Measurements from ENCODE around the gene ACE. TPM values are rescaled to one million over a fixed set of nuclear protein-coding genes. Genes with fewer than 3 reads are reported as not detected.

Gene ACE
- total and polyA plus RNA-seq, 8 donors, result 3.1 to 18.3 (median 6.4) TPM

DNA sequence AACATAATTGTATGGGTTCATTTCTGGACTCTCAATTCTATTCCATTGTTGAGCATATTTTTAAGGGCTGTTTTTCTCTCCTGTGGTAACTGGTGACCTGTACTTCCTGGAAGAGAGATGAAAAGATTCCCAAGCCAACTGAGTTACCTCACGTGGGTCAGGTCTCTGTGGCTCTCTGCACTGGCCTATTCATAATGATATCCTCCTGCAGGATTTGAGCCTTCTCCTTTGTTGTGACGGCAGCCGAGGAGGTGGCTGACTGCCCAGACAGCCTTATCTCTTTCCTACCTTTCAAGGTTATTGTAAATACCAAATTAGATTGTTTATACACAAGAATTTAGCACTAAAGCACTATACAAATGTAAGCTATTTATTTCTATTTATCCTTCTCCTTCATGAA, 2.7 kb upstream of the ACE start:
- DNase-seq (peak in 5 of 6 donors; percentile 70 to 84 (median 76)), ATAC-seq (peak; percentile 71 to 80 (median 78)), FAIRE-seq (no peak)
- H3K4me1 ChIP-seq, result peaks cover 10 to 24% (median 20%) of the 10 kb centered on the region in 3 donors
- H3K27me3 ChIP-seq, result no peaks in the 10 kb centered on the region
- 4 to 6% methylated on average over 3 of the region's 3 CpGs for WGBS, 2 donors
- no peaks in the 10 kb centered on the region for H3K36me3 ChIP-seq
- intact Hi-C loops (cut with DNase I), result no loop called here
- no peaks in the 10 kb centered on the region for H3K9me3 ChIP-seq
- no peak overlapping the region for H3K4me3 ChIP-seq
- TF ChIP-seq, protein P1, sequence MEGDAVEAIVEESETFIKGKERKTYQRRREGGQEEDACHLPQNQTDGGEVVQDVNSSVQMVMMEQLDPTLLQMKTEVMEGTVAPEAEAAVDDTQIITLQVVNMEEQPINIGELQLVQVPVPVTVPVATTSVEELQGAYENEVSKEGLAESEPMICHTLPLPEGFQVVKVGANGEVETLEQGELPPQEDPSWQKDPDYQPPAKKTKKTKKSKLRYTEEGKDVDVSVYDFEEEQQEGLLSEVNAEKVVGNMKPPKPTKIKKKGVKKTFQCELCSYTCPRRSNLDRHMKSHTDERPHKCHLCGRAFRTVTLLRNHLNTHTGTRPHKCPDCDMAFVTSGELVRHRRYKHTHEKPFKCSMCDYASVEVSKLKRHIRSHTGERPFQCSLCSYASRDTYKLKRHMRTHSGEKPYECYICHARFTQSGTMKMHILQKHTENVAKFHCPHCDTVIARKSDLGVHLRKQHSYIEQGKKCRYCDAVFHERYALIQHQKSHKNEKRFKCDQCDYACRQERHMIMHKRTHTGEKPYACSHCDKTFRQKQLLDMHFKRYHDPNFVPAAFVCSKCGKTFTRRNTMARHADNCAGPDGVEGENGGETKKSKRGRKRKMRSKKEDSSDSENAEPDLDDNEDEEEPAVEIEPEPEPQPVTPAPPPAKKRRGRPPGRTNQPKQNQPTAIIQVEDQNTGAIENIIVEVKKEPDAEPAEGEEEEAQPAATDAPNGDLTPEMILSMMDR (IDR thresholded peaks at IDR 0.05), result no peak
- H3K27ac ChIP-seq, result peak overlapping the region; percentile 51 to 86 (median 69)

- 62 to 64% methylated on average over 10 of the region's 10 CpGs for WGBS, 2 donors
- ATAC-seq (no peak), DNase-seq (peak in 1 of 6 donors; percentile 29), FAIRE-seq (no peak)
- intact Hi-C loops (cut with DNase I), result loop anchor here in 1 of 3 donors (5.0 kb wide), 1 partner anchor 48 kb away; no protein-coding TSS in a partner anchor
- Histone ChIP-seq H3K4me1 (peaks cover 10 to 24% (median 20%) of the 10 kb centered on the region in 3 donors), H3K36me3 (no peaks in the 10 kb centered on the region), H3K27me3 (no peaks in the 10 kb centered on the region), H3K4me3 (no peak overlapping the region), H3K9me3 (no peaks in the 10 kb centered on the region), H3K27ac (peak overlapping the region; percentile 4 to 86 (median 60))
- TF ChIP-seq, protein P1 (IDR thresholded peaks at IDR 0.05), result no peak
These were observed 2.0 kb upstream of the ACE start for GRCh38 chr17:63474586-63475460.

GRCh38 chr17:63475491-63476412, 1.1 kb upstream of the ACE start:
- H3K36me3 ChIP-seq, result no peaks in the 10 kb centered on the region
- H3K27ac ChIP-seq, result peak overlapping the region; percentile 4 to 86 (median 60)
- intact Hi-C loops (cut with DNase I), result loop anchor here in 1 of 3 donors (5.0 kb wide), 1 partner anchor 48 kb away; no protein-coding TSS in a partner anchor
- no peaks in the 10 kb centered on the region for H3K27me3 ChIP-seq
- DNase-seq (peak in 2 of 6 donors; percentile 26 to 74), ATAC-seq (no peak), FAIRE-seq (no peak)
- no peaks in the 10 kb centered on the region for H3K9me3 ChIP-seq
- TF ChIP-seq, protein P1 (IDR thresholded peaks at IDR 0.05), result no peak
- 83 to 85% methylated on average over 28 of the region's 28 CpGs for WGBS, 2 donors
- peak overlapping the region in 1 of 4 donors; percentile 57 for H3K4me3 ChIP-seq
- H3K4me1 ChIP-seq, result peaks cover 10 to 24% (median 20%) of the 10 kb centered on the region in 3 donors

GRCh38 chr17:63476459-63476853, 405 bp upstream of the ACE start:
- DNase-seq, result peak in 2 of 6 donors; percentile 47 to 81
- Histone ChIP-seq H3K9me3 (no peaks in the 10 kb centered on the region), H3K36me3 (no peaks in the 10 kb centered on the region), H3K27me3 (no peaks in the 10 kb centered on the region), H3K27ac (peak overlapping the region; percentile 37 to 86 (median 47)), H3K4me3 (peak overlapping the region; percentile 18 to 57 (median 34)), H3K4me1 (peaks cover 10 to 24% (median 20%) of the 10 kb centered on the region in 3 donors)
- FAIRE-seq, result no peak
- intact Hi-C loops (cut with DNase I), result loop anchor here in 1 of 3 donors (5.0 kb wide), 1 partner anchor 49 kb away; no protein-coding TSS in a partner anchor
- 47% methylated on average over 20 to 36 of the region's 36 CpGs for WGBS, 2 donors
- ATAC-seq, result peak in 3 of 4 donors; percentile 1 to 11 (median 4)
- TF ChIP-seq, protein P1 (IDR thresholded peaks at IDR 0.05), result no peak
